ENCODE results near the gene ZNF81.
"Not testable (repeated sequence)": the region's sequence is repeated elsewhere in the genome, so short reads cannot be mapped to it uniquely, and the experiment has no call there.

GRCh38 chrX:47806415-47807271 lies 30.1 kb upstream of the ZNF81 start:
- not testable (repeated sequence) for TF ChIP-seq ARNTL (CRISPR knock-in tag; IDR thresholded peaks at IDR 0.05; ENCODE audit: borderline replicate concordance, low read depth); ZNF8 (CRISPR knock-in tag; IDR thresholded peaks at IDR 0.05); PATZ1 (CRISPR knock-in tag; IDR thresholded peaks at IDR 0.05; ENCODE audit: borderline replicate concordance)
